ENCODE data around the gene SCN8A.

- TF ChIP-seq CTCF (IDR thresholded peaks at IDR 0.05) (no peak), POLR2A (IDR thresholded peaks at IDR 0.05) (no peak)
Observed at GRCh38 chr12:51840966-51841365, 249.9 kb downstream of the SCN8A start.

Data from testis (tissue), 2 donors.